Lower leg skin (tissue), 3 donors: ENCODE measurements around the gene LYPD4.

ENCODE experiments used
- POLR2A ChIP-seq, 2 donors: fragments of 450-650 bp; IDR thresholded peaks; one replicate each; pipeline ENCODE4 v1.6.1; 2016 to 2017; ENCODE audit warnings: antibody characterized with exemption in 2 of 2, mild to moderate bottlenecking in 1 of 2, moderate library complexity in 1 of 2
- TF ChIP-seq, protein P1 (sequence below), 3 donors: fragments of 450-650 bp; IDR thresholded peaks; one replicate each; pipeline ENCODE4 v1.5.1; 2016; ENCODE audit warnings: antibody characterized with exemption in 3 of 3, mild to moderate bottlenecking in 3 of 3, moderate library complexity in 2 of 3

DNA sequence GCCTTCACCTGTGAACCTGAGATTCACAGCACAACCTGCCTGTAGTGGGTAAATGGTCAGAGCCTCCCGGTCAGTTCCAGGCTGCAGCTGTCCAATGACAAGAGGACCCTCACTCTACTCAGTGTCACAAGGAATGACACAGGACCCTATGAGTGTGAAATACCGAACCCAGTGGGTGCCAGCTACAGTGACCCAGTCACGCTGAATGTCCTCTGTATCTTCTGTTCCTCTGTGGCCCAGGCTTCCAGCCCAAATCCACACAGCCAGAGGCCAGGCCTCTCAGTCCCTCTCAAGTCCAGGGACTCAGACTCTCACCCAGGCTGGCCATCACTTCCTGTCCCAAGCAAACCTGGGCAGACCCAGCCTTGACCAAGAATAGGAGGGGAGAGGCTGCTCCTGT is 37.3 kb downstream of the LYPD4 start:
- TF ChIP-seq POLR2A (IDR thresholded peaks at IDR 0.05), result no peak
- TF ChIP-seq, protein P1, sequence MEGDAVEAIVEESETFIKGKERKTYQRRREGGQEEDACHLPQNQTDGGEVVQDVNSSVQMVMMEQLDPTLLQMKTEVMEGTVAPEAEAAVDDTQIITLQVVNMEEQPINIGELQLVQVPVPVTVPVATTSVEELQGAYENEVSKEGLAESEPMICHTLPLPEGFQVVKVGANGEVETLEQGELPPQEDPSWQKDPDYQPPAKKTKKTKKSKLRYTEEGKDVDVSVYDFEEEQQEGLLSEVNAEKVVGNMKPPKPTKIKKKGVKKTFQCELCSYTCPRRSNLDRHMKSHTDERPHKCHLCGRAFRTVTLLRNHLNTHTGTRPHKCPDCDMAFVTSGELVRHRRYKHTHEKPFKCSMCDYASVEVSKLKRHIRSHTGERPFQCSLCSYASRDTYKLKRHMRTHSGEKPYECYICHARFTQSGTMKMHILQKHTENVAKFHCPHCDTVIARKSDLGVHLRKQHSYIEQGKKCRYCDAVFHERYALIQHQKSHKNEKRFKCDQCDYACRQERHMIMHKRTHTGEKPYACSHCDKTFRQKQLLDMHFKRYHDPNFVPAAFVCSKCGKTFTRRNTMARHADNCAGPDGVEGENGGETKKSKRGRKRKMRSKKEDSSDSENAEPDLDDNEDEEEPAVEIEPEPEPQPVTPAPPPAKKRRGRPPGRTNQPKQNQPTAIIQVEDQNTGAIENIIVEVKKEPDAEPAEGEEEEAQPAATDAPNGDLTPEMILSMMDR (IDR thresholded peaks at IDR 0.05), result no peak
